Bronchial epithelial cell (primary cell): ENCODE results near the gene MRFAP1. TPM values are rescaled to one million over a fixed set of nuclear protein-coding genes. Genes with fewer than 3 reads are reported as not detected.

Source experiments
- DNase-seq: peaks from one replicate; pipeline ENCODE4 v3.0.0-alpha.2; 2010; ENCODE audit warnings: low read depth
- FAIRE-seq: peaks from 2 replicates; lab custom pipeline; 2011; peaks lifted over from hg19 to GRCh38; lab: Jason Lieb, UNC
- H3K27me3 ChIP-seq: 2 replicates; pipeline ENCODE4 v1.5.1; 2011; ENCODE audit warnings: low read length; ENCODE audit not compliant: control insufficient read depth, insufficient read depth
- H3K36me3 ChIP-seq: 2 replicates; pipeline ENCODE4 v1.5.1; 2011; ENCODE audit warnings: low read length; ENCODE audit not compliant: control insufficient read depth, insufficient read depth
- H3K4me3 ChIP-seq: 2 replicates; pipeline ENCODE4 v1.5.1; 2011; ENCODE audit warnings: mild to moderate bottlenecking, low read depth, low read length, control low read depth
- CTCF ChIP-seq: IDR thresholded peaks from 2 replicates; pipeline ENCODE4 v1.5.1; 2011; ENCODE audit warnings: mild to moderate bottlenecking, moderate library complexity, low read length, control low read depth, inconsistent platforms; ENCODE audit not compliant: insufficient read depth, severe bottlenecking
- total RNA-seq: library from RNA; depleted of rRNA; stranded (reverse); fragments of >200 nt; gene quantifications from 2 replicates; pipeline ENCODE4 v1.2.1, GENCODE V29; 2014

The MRFAP1 gene
- total RNA-seq, 1 donor from 2014 or later = 69.5 TPM

GRCh38 chr4:6655924-6656323, 15.4 kb downstream of the MRFAP1 start:
- FAIRE-seq = no peak
- TF ChIP-seq CTCF = no peak
- Histone ChIP-seq H3K4me3 (no peak overlapping the region), H3K36me3 (no peaks in the 10 kb centered on the region), H3K27me3 (no peaks in the 10 kb centered on the region)
- no peak for DNase-seq

- DNase-seq (no peak), FAIRE-seq (no peak)
- no peaks in the 10 kb centered on the region for H3K27me3 ChIP-seq
- H3K4me3 ChIP-seq = no peak overlapping the region
- no peak for TF ChIP-seq CTCF
- no peaks in the 10 kb centered on the region for H3K36me3 ChIP-seq
These were observed 17.0 kb downstream of the MRFAP1 start for GRCh38 chr4:6657242-6658208.

GRCh38 chr4:6658209-6658595, 17.7 kb downstream of the MRFAP1 start:
- no peak for TF ChIP-seq CTCF
- H3K36me3 ChIP-seq = no peaks in the 10 kb centered on the region
- no peak overlapping the region for H3K4me3 ChIP-seq
- FAIRE-seq (no peak), DNase-seq (no peak)
- H3K27me3 ChIP-seq = no peaks in the 10 kb centered on the region

GRCh38 chr4:6658597-6659075, 18.2 kb downstream of the MRFAP1 start:
- no peak for TF ChIP-seq CTCF
- peaks cover 3% of the 10 kb centered on the region for H3K27me3 ChIP-seq
- DNase-seq (no peak), FAIRE-seq (no peak)
- no peaks in the 10 kb centered on the region for H3K36me3 ChIP-seq
- H3K4me3 ChIP-seq = peak overlapping the region; percentile 22

- no peak for FAIRE-seq
- TF ChIP-seq CTCF = no peak
- Histone ChIP-seq H3K4me3 (no peak overlapping the region), H3K36me3 (no peaks in the 10 kb centered on the region), H3K27me3 (peaks cover 6% of the 10 kb centered on the region)
- DNase-seq = no peak
These were observed 19.4 kb downstream of the MRFAP1 start for GRCh38 chr4:6659897-6660296.

- Histone ChIP-seq H3K4me3 (no peak overlapping the region), H3K27me3 (peaks cover 6% of the 10 kb centered on the region), H3K36me3 (no peaks in the 10 kb centered on the region)
- no peak for DNase-seq
- no peak for TF ChIP-seq CTCF
- FAIRE-seq = no peak
These were observed 19.9 kb downstream of the MRFAP1 start for GRCh38 chr4:6660430-6660829.
